HEK293T (cell line): ENCODE data around the gene RSF1.

Experiments
- ARNT ChIP-seq: fragments of 450-650 bp; IDR thresholded peaks from 2 replicates; pipeline ENCODE4 v1.6.1; 2017; ENCODE audit warnings: mild to moderate bottlenecking
- FOXM1 ChIP-seq: fragments of 450-650 bp; IDR thresholded peaks from 2 replicates; pipeline ENCODE4 v1.6.1; 2017; ENCODE audit warnings: mild to moderate bottlenecking, borderline replicate concordance
- ZNF384 ChIP-seq: fragments of 450-650 bp; IDR thresholded peaks from 2 replicates; pipeline ENCODE4 v1.6.1; 2016

GRCh38 chr11:77661670-77662069 is 158.9 kb downstream of the RSF1 start:
- TF ChIP-seq ARNT (no peak), ZNF384 (no peak), FOXM1 (no peak)
